HEK293 (cell line): ENCODE data around the gene HOXD12.

ENCODE experiments used
- CTCF ChIA-PET: fragments of 350-600 bp; formaldehyde crosslinking; extraction: SDS; loops from one replicate; lab custom pipeline; 2021; ENCODE audit warnings: antibody characterized with exemption; lab: Yijun Ruan, JAX
- POLR2A ChIA-PET: fragments of 300-600 bp; formaldehyde crosslinking; extraction: SDS; loops from one replicate; lab custom pipeline; 2020; ENCODE audit warnings: antibody characterized with exemption, inconsistent platforms; lab: Yijun Ruan, JAX
- H3K27ac ChIP-seq: fragments of 200-500 bp; sonication (Bioruptor generic); 2 replicates; pipeline ENCODE4 v1.5.1; 2014; ENCODE audit warnings: low read depth, low read length, control low read depth, inconsistent platforms; ENCODE audit errors: extremely low read depth
- H3K36me3 ChIP-seq, 2 experiments: fragments of 200-500 bp in 1 of 2; sonication (Bioruptor generic) in 1 of 2; 1 replicate in 1 of 2; 2 replicates in 1 of 2; pipeline ENCODE4 v1.5.1; 2014 to 2017; ENCODE audit warnings: inconsistent platforms in 2 of 2, low read length in 2 of 2; ENCODE audit not compliant: control insufficient read depth in 2 of 2, insufficient read depth in 1 of 2
- H3K4me1 ChIP-seq: fragments of 200-500 bp; sonication (Bioruptor generic); 2 replicates; pipeline ENCODE4 v1.5.1; 2014; ENCODE audit warnings: mild to moderate bottlenecking, low read length, inconsistent platforms; ENCODE audit not compliant: control insufficient read depth, insufficient read depth
- H3K4me3 ChIP-seq: 2 replicates; pipeline ENCODE4 v1.5.1; 2011; ENCODE audit warnings: low read depth, mild to moderate bottlenecking, control low read depth, low read length, moderate library complexity
- H3K9me3 ChIP-seq: fragments of 200-500 bp; sonication (Bioruptor generic); 2 replicates; pipeline ENCODE4 v1.5.1; 2014; ENCODE audit warnings: low read depth, low read length, inconsistent platforms; ENCODE audit not compliant: control insufficient read depth, insufficient read depth
- PRDM1 ChIP-seq: fragments of 450-650 bp; formaldehyde crosslinking; IDR thresholded peaks from 2 replicates; pipeline ENCODE4; 2016; ENCODE audit warnings: missing biosample characterization, missing genetic modification characterization
- SCRT2 ChIP-seq: fragments of 450-650 bp; formaldehyde crosslinking; IDR thresholded peaks from 2 replicates; pipeline ENCODE4 v1.5.1; 2016; ENCODE audit warnings: missing biosample characterization, missing genetic modification characterization
- ZBTB20 ChIP-seq: fragments of 450-650 bp; formaldehyde crosslinking; IDR thresholded peaks from 2 replicates; pipeline ENCODE4 v1.5.1; 2016; ENCODE audit warnings: missing biosample characterization, missing genetic modification characterization
- ZEB2 ChIP-seq: fragments of 450-650 bp; formaldehyde crosslinking; IDR thresholded peaks from 2 replicates; pipeline ENCODE4 v1.5.1; 2016; ENCODE audit warnings: missing biosample characterization, missing genetic modification characterization
- ZFP37 ChIP-seq: fragments of 450-650 bp; formaldehyde crosslinking; IDR thresholded peaks from 2 replicates; pipeline ENCODE4 v1.5.1; 2016; ENCODE audit warnings: missing biosample characterization, missing genetic modification characterization
- ZNF248 ChIP-seq: fragments of 450-650 bp; formaldehyde crosslinking; IDR thresholded peaks from 2 replicates; pipeline ENCODE4 v1.5.1; 2017; ENCODE audit warnings: missing biosample characterization, missing genetic modification characterization
- ZNF311 ChIP-seq: fragments of 450-650 bp; formaldehyde crosslinking; IDR thresholded peaks from 2 replicates; pipeline ENCODE4 v1.5.1; 2017; ENCODE audit warnings: missing biosample characterization, missing genetic modification characterization, borderline replicate concordance
- ZNF558 ChIP-seq: fragments of 450-650 bp; formaldehyde crosslinking; IDR thresholded peaks from 2 replicates; pipeline ENCODE4 v1.5.1; 2016; ENCODE audit warnings: missing biosample characterization, missing genetic modification characterization
- ZNF600 ChIP-seq: fragments of 450-650 bp; formaldehyde crosslinking; IDR thresholded peaks from 2 replicates; pipeline ENCODE4 v1.5.1; 2016; ENCODE audit warnings: missing biosample characterization, missing genetic modification characterization
- ZNF621 ChIP-seq: fragments of 450-650 bp; formaldehyde crosslinking; IDR thresholded peaks from 2 replicates; pipeline ENCODE4 v1.5.1; 2017; ENCODE audit warnings: missing biosample characterization, missing genetic modification characterization
- ZNF654 ChIP-seq: fragments of 450-650 bp; formaldehyde crosslinking; IDR thresholded peaks from 2 replicates; pipeline ENCODE4 v1.5.1; 2016; ENCODE audit warnings: low read depth, missing biosample characterization, missing genetic modification characterization
- TF ChIP-seq, protein P1 (sequence below): fragments of 450-650 bp; formaldehyde crosslinking; IDR thresholded peaks from 2 replicates; pipeline ENCODE4 v1.5.1; 2016; ENCODE audit warnings: missing biosample characterization, missing genetic modification characterization
- TF ChIP-seq, protein P2 (sequence below): fragments of 450-650 bp; formaldehyde crosslinking; IDR thresholded peaks from 2 replicates; pipeline ENCODE4 v1.5.1; 2016; ENCODE audit warnings: missing biosample characterization, missing genetic modification characterization
- TF ChIP-seq, protein P3 (sequence below): fragments of 450-650 bp; formaldehyde crosslinking; IDR thresholded peaks from 2 replicates; pipeline ENCODE4 v1.5.1; 2016; ENCODE audit warnings: missing biosample characterization, missing genetic modification characterization
- TF ChIP-seq, protein P4 (sequence below): fragments of 450-650 bp; formaldehyde crosslinking; IDR thresholded peaks from 2 replicates; pipeline ENCODE4 v1.5.0; 2017; ENCODE audit warnings: missing biosample characterization, missing genetic modification characterization, borderline replicate concordance
- TF ChIP-seq, protein P5 (sequence below): fragments of 450-650 bp; formaldehyde crosslinking; conservative IDR thresholded peaks from 2 replicates; pipeline ENCODE4 v1.5.1; 2016; ENCODE audit warnings: low read depth, missing biosample characterization, missing genetic modification characterization
- TF ChIP-seq, protein P6 (sequence below): fragments of 450-650 bp; formaldehyde crosslinking; IDR thresholded peaks from 2 replicates; pipeline ENCODE4 v1.5.1; 2016; ENCODE audit warnings: missing biosample characterization, missing genetic modification characterization

Gene HOXD12

DNA sequence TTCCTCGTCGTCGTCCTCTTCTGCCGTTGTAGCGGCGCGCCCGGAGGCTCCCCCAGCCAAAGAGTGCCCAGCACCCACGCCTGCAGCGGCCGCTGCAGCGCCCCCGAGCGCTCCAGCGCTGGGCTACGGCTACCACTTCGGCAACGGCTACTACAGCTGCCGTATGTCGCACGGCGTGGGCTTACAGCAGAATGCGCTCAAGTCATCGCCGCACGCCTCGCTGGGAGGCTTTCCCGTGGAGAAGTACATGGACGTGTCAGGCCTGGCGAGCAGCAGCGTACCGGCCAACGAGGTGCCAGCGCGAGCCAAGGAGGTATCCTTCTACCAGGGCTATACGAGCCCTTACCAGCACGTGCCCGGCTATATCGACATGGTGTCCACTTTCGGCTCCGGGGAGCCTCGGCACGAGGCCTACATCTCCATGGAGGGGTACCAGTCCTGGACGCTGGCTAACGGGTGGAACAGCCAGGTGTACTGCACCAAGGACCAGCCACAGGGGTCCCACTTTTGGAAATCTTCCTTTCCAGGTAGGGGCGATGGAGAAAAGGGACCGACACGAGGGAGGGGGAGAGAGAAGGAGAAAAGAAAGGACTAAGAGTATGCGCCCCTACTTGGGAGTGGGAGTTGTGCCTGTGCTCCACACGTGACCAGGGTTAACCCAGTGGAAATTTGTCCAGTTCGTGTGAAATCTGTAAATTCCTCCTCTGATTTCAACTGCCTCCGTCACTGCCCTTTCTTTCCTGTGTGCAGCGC lies 6.3 kb upstream of the HOXD12 start:
- ChIA-PET POLR2A (interaction anchor here (0.5 to 6.7 kb wide), 3 partner anchors 12 to 926 kb away, joined by 3 to 75 read pairs (median 3); partner anchors contain the start of gene HOXD11), CTCF (interaction anchor here (0.7 to 1.9 kb wide), 3 partner anchors 13 to 86 kb away, joined by 3 to 9 read pairs (median 4); no protein-coding TSS in a partner anchor)
- Histone ChIP-seq H3K4me3 (peak overlapping the region; percentile 55), H3K27ac (peak overlapping the region; percentile 84; the same call in 1 of the 2 replicates), H3K9me3 (no peaks in the 10 kb centered on the region), H3K36me3 (peaks cover 0 to 16% of the 10 kb centered on the region in 2 experiments; a peak in 1 of 3 replicates), H3K4me1 (peaks cover 6% of the 10 kb centered on the region)
- TF ChIP-seq ZEB2 (tag by site-specific recombination) = peak; percentile 55
- TF ChIP-seq ZNF654 = no peak
- no peak for TF ChIP-seq SCRT2 (tag by site-specific recombination)
- TF ChIP-seq, protein P1, sequence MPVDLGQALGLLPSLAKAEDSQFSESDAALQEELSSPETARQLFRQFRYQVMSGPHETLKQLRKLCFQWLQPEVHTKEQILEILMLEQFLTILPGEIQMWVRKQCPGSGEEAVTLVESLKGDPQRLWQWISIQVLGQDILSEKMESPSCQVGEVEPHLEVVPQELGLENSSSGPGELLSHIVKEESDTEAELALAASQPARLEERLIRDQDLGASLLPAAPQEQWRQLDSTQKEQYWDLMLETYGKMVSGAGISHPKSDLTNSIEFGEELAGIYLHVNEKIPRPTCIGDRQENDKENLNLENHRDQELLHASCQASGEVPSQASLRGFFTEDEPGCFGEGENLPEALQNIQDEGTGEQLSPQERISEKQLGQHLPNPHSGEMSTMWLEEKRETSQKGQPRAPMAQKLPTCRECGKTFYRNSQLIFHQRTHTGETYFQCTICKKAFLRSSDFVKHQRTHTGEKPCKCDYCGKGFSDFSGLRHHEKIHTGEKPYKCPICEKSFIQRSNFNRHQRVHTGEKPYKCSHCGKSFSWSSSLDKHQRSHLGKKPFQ (tag by site-specific recombination) = no peak
- no peak for TF ChIP-seq ZNF621 (tag by site-specific recombination)
- TF ChIP-seq, protein P2, sequence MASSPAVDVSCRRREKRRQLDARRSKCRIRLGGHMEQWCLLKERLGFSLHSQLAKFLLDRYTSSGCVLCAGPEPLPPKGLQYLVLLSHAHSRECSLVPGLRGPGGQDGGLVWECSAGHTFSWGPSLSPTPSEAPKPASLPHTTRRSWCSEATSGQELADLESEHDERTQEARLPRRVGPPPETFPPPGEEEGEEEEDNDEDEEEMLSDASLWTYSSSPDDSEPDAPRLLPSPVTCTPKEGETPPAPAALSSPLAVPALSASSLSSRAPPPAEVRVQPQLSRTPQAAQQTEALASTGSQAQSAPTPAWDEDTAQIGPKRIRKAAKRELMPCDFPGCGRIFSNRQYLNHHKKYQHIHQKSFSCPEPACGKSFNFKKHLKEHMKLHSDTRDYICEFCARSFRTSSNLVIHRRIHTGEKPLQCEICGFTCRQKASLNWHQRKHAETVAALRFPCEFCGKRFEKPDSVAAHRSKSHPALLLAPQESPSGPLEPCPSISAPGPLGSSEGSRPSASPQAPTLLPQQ = peak; percentile 16; the same call in 1 of the 2 replicates
- no peak for TF ChIP-seq ZNF311 (tag by site-specific recombination)
- TF ChIP-seq, protein P3, sequence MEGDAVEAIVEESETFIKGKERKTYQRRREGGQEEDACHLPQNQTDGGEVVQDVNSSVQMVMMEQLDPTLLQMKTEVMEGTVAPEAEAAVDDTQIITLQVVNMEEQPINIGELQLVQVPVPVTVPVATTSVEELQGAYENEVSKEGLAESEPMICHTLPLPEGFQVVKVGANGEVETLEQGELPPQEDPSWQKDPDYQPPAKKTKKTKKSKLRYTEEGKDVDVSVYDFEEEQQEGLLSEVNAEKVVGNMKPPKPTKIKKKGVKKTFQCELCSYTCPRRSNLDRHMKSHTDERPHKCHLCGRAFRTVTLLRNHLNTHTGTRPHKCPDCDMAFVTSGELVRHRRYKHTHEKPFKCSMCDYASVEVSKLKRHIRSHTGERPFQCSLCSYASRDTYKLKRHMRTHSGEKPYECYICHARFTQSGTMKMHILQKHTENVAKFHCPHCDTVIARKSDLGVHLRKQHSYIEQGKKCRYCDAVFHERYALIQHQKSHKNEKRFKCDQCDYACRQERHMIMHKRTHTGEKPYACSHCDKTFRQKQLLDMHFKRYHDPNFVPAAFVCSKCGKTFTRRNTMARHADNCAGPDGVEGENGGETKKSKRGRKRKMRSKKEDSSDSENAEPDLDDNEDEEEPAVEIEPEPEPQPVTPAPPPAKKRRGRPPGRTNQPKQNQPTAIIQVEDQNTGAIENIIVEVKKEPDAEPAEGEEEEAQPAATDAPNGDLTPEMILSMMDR = peak; percentile 76
- no peak for TF ChIP-seq ZNF558 (tag by site-specific recombination)
- peak; percentile 27; the same call in 1 of the 2 replicates for TF ChIP-seq ZBTB20 (tag by site-specific recombination)
- TF ChIP-seq, protein P4, sequence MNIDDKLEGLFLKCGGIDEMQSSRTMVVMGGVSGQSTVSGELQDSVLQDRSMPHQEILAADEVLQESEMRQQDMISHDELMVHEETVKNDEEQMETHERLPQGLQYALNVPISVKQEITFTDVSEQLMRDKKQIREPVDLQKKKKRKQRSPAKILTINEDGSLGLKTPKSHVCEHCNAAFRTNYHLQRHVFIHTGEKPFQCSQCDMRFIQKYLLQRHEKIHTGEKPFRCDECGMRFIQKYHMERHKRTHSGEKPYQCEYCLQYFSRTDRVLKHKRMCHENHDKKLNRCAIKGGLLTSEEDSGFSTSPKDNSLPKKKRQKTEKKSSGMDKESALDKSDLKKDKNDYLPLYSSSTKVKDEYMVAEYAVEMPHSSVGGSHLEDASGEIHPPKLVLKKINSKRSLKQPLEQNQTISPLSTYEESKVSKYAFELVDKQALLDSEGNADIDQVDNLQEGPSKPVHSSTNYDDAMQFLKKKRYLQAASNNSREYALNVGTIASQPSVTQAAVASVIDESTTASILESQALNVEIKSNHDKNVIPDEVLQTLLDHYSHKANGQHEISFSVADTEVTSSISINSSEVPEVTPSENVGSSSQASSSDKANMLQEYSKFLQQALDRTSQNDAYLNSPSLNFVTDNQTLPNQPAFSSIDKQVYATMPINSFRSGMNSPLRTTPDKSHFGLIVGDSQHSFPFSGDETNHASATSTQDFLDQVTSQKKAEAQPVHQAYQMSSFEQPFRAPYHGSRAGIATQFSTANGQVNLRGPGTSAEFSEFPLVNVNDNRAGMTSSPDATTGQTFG (tag by site-specific recombination) = no peak
- TF ChIP-seq, protein P5, sequence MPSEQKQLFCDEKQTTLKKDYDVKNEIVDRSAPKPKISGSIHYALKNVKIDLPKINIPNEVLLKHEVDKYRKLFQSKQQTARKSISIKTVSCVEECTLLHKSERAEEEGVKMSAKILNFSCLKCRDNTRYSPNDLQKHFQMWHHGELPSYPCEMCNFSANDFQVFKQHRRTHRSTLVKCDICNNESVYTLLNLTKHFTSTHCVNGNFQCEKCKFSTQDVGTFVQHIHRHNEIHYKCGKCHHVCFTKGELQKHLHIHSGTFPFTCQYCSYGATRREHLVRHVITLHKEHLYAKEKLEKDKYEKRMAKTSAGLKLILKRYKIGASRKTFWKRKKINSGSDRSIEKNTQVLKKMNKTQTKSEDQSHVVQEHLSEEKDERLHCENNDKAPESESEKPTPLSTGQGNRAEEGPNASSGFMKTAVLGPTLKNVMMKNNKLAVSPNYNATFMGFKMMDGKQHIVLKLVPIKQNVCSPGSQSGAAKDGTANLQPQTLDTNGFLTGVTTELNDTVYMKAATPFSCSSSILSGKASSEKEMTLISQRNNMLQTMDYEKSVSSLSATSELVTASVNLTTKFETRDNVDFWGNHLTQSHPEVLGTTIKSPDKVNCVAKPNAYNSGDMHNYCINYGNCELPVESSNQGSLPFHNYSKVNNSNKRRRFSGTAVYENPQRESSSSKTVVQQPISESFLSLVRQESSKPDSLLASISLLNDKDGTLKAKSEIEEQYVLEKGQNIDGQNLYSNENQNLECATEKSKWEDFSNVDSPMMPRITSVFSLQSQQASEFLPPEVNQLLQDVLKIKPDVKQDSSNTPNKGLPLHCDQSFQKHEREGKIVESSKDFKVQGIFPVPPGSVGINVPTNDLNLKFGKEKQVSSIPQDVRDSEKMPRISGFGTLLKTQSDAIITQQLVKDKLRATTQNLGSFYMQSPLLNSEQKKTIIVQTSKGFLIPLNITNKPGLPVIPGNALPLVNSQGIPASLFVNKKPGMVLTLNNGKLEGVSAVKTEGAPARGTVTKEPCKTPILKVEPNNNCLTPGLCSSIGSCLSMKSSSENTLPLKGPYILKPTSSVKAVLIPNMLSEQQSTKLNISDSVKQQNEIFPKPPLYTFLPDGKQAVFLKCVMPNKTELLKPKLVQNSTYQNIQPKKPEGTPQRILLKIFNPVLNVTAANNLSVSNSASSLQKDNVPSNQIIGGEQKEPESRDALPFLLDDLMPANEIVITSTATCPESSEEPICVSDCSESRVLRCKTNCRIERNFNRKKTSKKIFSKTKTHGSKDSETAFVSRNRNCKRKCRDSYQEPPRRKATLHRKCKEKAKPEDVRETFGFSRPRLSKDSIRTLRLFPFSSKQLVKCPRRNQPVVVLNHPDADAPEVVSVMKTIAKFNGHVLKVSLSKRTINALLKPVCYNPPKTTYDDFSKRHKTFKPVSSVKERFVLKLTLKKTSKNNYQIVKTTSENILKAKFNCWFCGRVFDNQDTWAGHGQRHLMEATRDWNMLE (tag by site-specific recombination) = no peak
- TF ChIP-seq, protein P6, sequence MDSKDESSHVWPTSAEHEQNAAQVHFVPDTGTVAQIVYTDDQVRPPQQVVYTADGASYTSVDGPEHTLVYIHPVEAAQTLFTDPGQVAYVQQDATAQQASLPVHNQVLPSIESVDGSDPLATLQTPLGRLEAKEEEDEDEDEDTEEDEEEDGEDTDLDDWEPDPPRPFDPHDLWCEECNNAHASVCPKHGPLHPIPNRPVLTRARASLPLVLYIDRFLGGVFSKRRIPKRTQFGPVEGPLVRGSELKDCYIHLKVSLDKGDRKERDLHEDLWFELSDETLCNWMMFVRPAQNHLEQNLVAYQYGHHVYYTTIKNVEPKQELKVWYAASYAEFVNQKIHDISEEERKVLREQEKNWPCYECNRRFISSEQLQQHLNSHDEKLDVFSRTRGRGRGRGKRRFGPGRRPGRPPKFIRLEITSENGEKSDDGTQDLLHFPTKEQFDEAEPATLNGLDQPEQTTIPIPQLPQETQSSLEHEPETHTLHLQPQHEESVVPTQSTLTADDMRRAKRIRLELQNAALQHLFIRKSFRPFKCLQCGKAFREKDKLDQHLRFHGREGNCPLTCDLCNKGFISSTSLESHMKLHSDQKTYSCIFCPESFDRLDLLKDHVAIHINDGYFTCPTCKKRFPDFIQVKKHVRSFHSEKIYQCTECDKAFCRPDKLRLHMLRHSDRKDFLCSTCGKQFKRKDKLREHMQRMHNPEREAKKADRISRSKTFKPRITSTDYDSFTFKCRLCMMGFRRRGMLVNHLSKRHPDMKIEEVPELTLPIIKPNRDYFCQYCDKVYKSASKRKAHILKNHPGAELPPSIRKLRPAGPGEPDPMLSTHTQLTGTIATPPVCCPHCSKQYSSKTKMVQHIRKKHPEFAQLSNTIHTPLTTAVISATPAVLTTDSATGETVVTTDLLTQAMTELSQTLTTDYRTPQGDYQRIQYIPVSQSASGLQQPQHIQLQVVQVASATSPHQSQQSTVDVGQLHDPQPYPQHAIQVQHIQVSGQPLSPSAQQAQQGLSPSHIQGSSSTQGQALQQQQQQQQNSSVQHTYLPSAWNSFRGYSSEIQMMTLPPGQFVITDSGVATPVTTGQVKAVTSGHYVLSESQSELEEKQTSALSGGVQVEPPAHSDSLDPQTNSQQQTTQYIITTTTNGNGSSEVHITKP = peak; percentile 81
- no peak for TF ChIP-seq ZNF248
- TF ChIP-seq ZFP37 (tag by site-specific recombination) = peak; percentile 66; the same call in 1 of the 2 replicates
- TF ChIP-seq ZNF600 (tag by site-specific recombination) = 0 out of 2 replicates have a peak, but pooled peaks have one; percentile 20
- TF ChIP-seq PRDM1 (tag by site-specific recombination) = peak; percentile 93
